Measurements from ENCODE around the gene NOM1.

Gene NOM1

GRCh38 chr7:156989766-156990535 is 40.4 kb downstream of the NOM1 start:
- TF ChIP-seq FOXP2 (optimal IDR thresholded peaks at IDR 0.05; ENCODE audit: borderline replicate concordance, extremely low read depth, extremely low read length, insufficient read depth) (no peak), REST (IDR thresholded peaks at IDR 0.05; ENCODE audit: insufficient read depth in 1 of 2, low read depth in 2 of 2, low read length in 2 of 2) (no peak), POLR2AphosphoS5 (IDR thresholded peaks at IDR 0.05; ENCODE audit: low read depth, low read length) (no peak), SIN3A (IDR thresholded peaks at IDR 0.05; ENCODE audit: borderline replicate concordance, insufficient read depth, low read length) (no peak), TAF1 (IDR thresholded peaks at IDR 0.05; ENCODE audit: borderline replicate concordance, insufficient read depth, low read length) (no peak)

GRCh38 chr7:156993021-156993924 is 43.8 kb downstream of the NOM1 start:
- TF ChIP-seq POLR2AphosphoS5 (IDR thresholded peaks at IDR 0.05; ENCODE audit: low read depth, low read length): no peak
- TF ChIP-seq FOXP2 (optimal IDR thresholded peaks at IDR 0.05; ENCODE audit: borderline replicate concordance, extremely low read depth, extremely low read length, insufficient read depth): no peak
- TF ChIP-seq TAF1 (IDR thresholded peaks at IDR 0.05; ENCODE audit: borderline replicate concordance, insufficient read depth, low read length): no peak
- TF ChIP-seq SIN3A (IDR thresholded peaks at IDR 0.05; ENCODE audit: borderline replicate concordance, insufficient read depth, low read length): no peak
- TF ChIP-seq REST (IDR thresholded peaks at IDR 0.05; ENCODE audit: insufficient read depth in 1 of 2, low read depth in 2 of 2, low read length in 2 of 2): no peak

- TF ChIP-seq SIN3A (IDR thresholded peaks at IDR 0.05; ENCODE audit: borderline replicate concordance, insufficient read depth, low read length) (no peak), POLR2AphosphoS5 (IDR thresholded peaks at IDR 0.05; ENCODE audit: low read depth, low read length) (no peak), FOXP2 (optimal IDR thresholded peaks at IDR 0.05; ENCODE audit: borderline replicate concordance, extremely low read depth, extremely low read length, insufficient read depth) (no peak), TAF1 (IDR thresholded peaks at IDR 0.05; ENCODE audit: borderline replicate concordance, insufficient read depth, low read length) (no peak), REST (IDR thresholded peaks at IDR 0.05; ENCODE audit: insufficient read depth in 1 of 2, low read depth in 2 of 2, low read length in 2 of 2) (no peak)
Observed at GRCh38 chr7:156993925-156994235, 44.4 kb downstream of the NOM1 start.

DNA sequence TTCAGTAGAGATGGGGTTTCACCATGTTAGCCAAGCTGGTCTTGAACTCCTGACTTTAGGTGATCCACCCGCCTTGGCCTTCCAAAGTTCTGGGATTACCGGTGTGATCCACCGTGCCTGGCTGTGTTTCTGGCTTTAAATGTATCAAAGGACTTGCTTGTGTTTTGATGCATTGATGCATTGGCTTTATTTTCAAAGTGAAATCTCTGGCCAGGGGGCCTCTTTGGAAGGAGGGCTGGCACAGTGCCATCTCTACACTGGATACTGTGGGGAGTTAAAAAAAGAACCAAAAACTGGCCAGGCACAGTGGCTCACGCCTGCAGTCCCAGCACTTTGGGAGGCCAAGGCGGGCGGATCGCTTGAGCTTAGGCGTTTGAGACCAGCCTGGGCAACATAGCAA is 44.9 kb downstream of the NOM1 start:
- TF ChIP-seq FOXP2 (optimal IDR thresholded peaks at IDR 0.05; ENCODE audit: borderline replicate concordance, extremely low read depth, extremely low read length, insufficient read depth) (no peak), REST (IDR thresholded peaks at IDR 0.05; ENCODE audit: insufficient read depth in 1 of 2, low read depth in 2 of 2, low read length in 2 of 2) (no peak)

Data from PFSK-1 (cell line).